Renal pelvis (tissue), 4 donors: ENCODE results near the gene MYT1. TPM values are rescaled to one million over a fixed set of nuclear protein-coding genes. Genes with fewer than 3 reads are reported as not detected.

Experiments
- DNase-seq: peaks from one replicate; pipeline ENCODE4 v3.0.0-alpha.2; 2013
- polyA plus RNA-seq, 3 donors: library from polyadenylated mRNA; unstranded; fragments of 120-200 nt; gene quantifications; one replicate each; pipeline ENCODE4 v1.2.1, GENCODE V29; 2013; ENCODE audit not compliant: insufficient read length in 3 of 3

The MYT1 gene
- polyA plus RNA-seq, 3 donors: 0.44 to 0.80 (median 0.61) TPM

DNA sequence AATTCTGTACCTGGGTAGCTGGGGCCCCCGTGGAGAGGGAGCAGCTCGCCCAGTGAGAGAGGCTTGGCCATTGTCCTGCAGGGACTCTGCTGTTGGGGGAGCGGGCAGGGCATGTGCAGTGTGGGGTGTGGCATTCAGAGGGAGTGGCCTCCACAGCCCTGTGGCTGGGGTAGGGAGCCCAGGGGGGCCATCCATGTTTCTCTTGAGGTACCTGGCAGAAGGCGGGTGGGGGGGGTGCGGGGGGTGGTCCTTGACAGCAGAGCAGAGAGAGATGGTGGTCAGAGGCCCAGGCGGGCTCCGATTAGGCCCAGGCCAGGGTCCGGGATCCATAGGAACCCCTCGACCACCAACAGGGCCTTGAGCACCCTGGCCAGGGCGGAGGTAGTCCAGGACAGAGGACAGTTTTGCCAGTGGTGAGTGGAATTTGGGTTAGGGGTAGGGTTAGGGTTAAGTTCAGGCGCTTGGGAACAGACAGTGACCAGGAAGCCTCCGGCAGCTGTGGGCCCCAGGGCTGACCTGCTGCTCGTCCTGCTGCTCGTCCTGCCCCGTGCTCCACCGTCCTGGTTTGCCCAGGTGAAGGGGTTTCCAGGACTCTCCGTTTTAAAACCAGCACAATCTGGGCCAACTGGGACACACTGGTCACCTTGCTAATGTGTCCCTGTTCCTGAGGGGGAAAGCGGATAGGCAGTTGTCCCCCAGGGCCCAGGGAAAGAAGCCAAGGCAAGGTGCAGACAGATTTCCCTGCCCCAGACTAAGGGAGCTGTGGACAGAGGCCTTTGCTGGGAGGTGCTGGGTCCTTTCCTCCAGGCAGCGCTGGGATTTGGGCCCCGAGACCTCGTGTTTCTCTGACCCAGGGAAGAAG is 24.8 kb upstream of the MYT1 start:
- DNase-seq: no peak

DNA sequence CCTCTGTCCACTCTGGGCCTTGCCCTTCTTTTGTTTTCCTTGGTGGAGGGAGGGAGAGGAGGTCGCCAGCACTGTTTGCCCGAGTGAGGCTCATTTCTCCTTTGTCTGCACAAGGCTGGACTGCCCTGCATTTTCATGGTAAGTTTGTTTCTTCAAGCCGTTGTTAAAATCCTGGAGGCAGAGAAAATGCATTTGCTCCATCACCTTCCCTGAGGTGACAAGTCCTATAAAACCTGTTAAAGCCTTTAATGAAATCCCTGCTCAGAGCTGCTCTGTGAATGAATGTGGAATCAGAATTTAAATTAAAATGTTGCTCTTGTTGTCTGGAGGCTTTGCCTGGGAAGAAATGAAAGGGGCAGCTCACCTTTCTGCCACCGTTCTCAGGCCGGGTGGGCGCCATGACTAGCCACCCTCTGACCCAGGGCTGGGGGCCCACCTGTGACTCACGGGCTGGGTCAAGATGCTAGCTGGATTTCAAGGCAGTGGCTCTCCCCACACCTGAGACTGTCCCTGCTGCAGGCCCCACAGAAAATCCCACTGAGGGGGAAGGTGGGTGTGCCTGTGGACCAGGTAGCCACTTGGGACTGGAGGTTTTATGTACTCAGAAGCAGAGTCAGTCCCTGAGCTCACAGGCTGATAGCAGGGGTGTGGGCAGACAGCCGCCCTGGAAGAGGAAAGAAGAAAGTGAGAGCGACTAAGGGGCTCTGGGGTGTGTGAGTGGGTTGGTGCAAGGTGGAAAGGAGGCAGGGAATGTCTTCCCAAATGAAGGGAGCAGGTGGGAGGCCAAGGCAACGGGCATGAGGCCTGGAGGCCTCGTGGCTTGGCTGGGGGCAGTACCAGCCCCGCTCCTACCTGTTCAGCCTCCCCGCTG is 24.0 kb upstream of the MYT1 start:
- no peak for DNase-seq

DNA sequence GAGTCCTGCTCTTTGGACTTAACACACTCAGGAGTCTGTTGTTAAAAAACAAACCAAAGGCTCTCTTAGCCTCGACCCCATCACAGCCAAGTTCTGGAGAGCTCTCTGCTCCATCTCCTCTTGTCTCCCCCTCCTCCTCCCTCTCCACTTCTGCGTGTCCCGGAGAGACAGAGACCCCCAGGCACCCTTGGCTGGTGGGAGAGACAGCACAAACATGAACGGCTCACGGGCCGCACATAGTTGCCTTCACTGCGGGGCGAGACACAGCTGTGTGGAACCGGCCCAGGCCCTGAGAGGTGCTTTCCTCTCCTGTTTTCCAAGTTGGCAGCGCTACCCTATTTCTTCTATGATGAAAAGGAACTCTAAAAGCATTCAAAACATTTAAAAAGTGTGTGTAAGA is 23.3 kb upstream of the MYT1 start:
- no peak for DNase-seq

DNA sequence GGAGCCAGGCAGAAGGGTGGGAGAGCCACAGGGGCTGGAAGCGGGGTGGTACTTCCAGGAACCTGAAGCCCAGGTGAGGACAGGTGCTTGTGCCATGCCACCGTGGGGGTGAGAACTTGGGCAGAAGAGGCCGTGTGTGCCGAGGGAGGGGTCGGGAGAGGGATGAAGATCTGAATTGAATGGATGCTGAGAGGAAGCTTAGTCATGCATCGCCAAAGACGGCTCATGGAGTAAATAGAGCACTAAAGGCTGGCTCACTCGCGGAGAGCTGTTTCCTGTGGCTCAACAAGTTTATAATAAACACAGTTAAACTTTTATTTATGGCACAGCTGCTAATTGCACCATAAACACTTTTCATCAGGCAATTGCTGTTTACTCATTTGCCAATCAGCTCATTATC is 21.7 kb upstream of the MYT1 start:
- no peak for DNase-seq

DNA sequence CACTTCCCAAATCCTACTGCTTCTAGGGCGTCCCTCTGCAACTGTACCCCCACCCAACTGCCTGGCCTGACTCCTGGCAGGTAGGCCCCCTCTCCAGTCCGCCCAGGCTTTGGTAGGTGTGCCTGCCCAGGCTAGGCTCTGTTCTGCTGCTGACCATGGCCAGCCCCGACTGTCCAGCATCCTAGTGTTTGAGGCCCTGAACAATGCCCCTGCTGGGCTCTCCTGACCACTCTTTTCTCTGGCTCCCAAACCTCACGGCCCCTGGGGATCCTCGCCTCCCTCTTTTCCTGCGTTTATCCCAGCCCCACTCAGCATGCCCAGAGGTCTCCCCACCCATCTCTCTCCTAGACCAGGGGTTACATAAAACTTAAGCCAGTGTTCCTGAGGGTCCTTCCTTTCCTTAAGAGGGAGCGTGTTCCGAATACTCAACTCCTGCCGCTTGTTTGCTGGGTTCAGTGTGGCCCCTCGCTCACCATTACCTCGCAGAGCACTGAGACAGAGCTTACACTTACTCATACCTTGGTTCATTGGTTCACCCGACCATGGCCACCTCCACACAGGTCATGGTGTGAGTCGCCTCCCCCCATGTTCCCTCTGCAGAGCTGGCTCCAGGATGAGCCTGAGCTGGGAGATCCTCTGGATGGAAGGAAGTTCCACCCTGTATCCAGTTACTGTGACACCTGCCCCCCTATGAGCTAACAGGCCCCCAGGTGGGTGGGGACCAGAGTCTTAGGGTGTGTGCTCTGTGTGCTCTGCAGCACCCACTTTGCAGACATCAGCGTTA is 21.0 kb upstream of the MYT1 start:
- DNase-seq: no peak

DNA sequence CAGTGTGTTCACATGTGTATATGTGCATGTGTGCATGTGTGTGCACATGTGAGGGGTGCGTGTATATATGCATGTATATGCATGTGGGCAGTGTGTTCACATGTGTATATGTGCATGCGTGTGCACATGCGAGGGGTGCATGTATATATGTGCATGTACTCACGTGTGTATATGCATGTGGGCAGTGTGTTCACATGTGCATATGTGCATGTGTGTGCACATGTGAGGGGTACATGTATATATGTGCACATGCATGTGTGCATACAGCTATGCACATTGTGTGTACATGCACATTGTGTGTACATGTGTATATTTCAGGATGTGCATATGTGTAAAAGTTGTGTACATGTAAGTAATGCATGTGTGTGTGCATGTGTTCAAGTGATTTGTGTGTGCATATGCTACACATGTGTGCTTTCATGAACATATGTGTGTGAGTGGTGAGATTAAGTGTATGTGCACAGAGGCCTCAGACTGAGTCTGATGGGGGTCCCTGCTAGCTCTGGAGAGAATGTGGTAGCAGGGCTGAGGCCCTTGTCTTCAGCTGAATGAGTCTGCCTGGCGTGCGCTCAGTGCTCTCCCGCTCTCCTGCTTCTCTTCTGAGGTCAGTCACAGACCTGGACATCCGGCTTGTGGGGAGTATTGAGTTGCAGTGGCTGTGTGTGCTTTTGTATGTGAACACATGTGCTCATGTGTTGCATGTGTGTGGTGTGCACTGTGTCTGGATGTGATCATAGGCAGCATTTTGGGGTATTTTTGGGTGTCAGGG is 19.9 kb upstream of the MYT1 start:
- no peak for DNase-seq

DNA sequence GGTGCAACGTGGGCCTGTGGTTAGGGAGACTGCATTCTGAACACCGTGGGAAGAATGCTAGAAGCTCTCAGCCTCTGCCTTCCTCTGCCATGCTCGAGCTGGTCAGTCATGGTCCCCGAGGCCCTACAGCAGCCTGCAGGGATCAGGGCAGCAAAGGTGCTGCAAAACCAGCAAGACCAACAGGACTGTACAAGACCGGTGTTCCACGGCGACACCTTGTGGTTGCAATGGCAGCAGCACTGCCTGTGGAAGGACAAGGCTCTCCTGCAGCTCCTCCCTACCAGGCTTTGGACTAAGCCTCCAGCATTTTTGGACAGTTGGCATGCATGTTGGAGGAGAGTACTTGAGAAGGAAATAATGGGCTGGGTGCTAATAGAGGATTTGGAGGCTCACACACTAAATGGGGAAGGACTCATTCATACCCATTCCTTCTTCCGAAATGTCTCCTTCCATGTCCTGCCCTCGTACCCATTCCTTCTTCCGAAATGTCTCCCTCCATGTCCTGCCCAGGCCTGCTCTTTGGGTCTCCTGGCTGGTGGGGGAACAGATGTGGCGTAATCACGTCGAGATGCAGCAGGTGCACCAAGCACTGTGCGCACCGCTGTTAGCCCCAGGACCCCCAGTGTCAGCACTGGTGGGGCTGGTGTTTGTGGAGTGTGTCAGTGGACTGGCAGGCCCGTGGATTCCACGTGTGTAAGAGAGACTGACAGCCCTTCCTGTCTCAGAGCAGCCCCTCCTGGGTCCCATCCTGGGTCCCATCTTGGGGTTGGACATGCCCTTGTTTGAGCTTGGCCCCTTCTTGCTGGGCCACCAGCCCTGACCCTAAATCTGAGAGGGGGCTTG is 18.6 kb upstream of the MYT1 start:
- no peak for DNase-seq

DNA sequence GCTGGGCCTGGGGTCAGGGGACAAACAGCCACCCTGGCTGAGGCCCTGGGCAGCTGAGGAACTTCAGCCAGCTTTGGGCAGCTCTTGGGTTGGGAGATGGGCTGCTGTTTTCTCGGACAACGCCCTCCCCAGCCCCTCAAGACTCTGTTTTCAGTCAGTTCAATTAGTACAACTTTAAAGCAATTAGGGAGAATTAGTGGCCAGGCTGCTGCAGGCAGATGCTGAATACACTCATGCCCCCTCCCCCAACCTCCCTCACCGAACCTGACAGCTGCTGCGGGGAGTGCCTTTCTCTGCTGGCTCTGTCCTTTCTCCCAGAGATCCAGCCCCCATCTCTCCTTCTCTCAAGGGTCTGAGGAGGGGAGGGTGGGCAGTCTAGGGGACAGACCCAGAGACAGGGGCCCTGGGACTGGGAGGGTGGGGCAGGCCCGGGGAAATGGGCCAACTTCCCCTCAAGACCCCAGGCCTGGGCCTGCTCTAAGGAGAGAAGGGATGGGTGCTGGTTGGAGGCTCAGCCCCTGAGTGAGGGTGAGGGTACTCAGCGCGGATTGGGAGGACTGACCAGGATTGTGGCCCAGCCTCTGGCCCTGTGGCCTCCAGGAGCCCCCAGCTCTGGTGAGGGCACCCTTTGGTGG is 17.8 kb upstream of the MYT1 start:
- no peak for DNase-seq

DNA sequence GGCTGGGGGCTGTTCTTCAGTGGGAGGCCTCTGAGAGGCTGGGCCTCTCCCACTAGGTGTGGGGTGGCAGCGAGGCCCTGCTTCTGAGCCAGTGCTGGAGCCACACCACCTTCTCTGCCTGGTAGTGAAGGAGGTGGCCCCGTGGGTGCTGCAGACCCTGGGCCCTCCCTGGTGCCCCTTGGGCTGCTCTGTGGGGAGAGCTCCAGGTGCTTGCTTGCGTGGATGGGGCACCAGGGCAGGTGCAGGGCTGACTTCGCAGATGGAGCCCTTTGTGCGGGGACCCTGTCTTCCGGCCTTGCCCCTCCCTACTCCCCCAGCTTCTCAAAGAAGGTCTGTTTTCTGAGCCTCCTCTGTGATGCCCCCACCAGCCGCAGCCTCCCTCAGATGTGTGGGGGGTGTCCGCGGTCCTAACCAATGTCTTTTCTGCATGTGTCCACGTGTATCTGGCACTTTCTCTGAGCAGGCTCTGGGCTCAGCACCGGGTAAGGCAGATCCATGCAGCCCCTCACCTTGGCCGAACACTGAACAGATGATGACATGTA is 17.2 kb upstream of the MYT1 start:
- no peak for DNase-seq

DNA sequence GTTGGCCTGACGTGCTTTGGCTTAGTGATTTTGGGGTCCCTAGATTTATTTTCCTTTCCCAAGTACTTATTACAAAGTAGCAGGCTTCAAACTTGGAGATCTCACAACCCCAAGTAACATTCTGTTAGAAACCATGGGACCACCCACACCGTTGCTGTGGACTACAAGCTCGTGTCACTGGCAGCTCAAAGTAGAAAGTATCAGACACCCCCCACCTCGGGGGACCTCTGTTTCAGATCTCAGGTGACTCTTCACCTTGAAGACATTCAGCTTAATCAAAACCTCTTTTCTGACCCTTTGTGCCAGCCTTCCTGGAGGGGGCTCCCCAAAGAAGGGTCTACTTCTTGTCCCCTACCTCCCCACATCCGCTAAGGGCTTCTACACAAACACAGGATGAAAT is 15.7 kb upstream of the MYT1 start:
- DNase-seq: no peak

DNA sequence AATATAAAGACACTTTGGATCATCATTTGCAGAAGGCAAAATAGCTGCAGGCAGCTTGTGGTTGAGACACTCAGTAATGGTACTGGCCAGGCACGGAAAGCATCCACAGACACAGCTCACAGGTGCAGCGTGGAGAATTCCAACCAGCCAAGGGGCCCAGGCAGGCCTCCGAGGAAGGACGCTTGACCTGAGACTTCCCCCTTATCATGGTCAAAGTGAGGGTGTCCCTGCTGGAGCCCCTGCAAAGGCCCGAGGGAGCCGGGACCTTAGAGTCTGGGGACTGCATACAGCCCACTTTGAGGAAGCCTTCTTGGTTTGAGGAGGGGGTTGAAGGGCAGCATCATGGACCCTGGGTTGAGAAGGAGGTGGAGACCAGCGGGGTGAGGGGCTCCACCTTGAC is 15.1 kb upstream of the MYT1 start:
- DNase-seq: no peak

DNA sequence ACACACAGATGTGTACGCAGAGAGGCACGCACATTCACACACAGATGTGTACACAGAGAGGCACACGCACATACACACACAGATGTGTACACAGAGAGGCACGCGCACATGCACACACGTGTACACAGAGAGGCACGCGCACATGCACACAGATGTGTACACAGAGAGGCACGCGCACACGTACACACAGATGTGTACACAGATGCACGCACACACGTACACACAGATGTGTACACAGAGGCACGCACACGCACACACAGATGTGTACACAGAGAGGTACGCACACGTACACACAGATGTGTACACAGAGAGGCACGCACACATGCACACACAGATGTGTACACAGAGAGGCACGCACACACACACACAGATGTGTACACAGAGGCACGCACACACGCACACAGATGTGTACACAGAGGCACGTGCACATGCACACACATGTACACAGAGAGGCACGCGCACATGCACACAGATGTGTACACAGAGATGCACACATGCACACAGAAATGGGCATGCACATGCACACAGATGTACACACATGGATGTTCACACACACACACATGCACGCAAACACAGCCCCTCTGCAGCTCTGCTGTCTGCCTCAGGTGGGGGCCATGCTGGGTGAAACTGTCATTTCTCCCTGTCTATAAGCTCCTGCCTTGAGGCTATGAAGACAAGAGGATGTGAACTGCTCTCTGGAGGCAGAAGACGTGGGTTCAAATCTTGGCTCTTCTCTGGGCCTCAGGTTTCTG is 14.3 kb upstream of the MYT1 start:
- DNase-seq: no peak

DNA sequence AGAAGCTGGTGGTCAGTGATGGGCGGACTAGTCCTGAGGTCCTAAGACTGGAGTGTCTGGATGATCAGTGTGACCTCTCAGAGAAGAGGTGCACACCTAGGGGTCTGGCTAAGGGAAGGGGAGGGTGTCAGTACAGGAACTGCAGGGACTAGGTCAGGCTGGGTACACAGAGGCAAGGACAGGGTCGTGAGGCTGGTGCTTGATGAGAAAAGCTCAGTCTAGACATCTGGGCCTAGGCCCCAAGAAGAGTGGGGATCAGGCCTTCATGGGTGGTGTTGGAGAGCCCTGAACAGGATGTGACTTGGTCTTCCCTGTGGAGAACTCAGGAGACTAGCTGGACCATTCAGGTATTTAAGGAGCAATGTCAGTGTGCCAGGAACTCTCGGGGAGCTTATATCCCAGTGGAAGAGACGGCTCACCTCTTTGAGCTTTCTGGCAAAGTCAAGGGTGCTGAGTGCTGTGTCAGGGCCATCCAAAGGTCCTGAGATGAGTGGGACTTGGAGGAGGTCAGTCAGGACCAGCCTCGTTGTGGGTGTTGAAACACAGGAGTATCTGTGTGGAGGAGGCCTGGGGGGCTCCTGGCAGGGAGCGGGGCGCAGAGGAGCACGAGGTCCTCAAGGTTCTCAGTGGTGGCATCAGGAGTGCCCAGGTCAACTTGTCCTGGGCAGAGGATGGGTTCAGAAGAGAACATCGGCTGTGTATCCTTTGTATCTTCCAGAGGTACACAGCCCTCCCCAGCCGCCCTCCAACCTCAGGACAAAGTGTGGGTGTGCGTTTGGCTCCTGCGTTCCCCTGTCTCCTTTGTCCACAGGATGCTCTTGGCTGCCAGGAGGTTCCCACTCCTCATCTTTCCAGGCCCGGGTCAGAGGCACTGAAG is 13.3 kb upstream of the MYT1 start:
- DNase-seq: no peak

DNA sequence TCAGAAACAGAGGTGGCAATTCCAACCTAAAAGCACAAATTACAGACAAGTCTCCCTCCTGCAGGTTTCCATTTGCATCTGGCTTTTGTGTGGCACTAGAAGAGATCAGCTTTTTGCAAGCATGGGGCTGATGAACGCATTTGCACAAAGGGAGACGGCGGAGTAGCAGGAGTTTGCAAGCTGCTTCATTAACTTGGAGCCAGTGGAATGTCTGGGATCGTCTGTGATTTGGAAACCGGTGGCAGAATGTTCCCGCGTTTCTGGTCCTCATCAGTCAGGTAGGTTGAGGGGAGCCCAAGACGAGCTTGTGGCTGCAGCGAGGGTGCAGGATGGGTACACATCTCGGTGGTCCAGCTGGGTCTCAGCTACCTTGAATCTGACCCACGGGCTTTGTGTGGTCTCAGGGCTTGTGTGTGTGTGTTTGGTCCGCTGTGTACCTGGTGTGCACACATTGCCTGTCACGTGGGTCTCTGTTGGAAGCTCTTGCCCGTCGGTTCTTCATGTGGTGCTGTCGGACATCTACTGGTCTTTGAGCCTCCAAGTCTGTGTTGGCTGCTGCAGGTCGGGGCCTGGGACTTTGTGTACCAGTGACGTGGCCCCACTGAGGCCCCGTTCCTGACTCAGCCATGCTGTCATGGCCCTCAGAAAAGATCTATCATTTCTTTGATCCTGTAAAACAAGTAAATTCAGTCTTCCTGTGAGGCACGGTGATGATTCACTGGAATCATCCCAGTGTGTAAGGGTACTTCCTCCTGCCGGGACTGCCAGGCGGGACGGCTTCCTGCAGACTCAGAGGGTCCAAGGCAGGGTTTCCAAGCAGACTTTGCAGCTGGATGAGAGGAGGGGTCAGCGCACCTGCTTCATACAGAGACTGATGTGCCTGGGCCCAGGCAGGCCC is 12.4 kb upstream of the MYT1 start:
- DNase-seq: no peak

DNA sequence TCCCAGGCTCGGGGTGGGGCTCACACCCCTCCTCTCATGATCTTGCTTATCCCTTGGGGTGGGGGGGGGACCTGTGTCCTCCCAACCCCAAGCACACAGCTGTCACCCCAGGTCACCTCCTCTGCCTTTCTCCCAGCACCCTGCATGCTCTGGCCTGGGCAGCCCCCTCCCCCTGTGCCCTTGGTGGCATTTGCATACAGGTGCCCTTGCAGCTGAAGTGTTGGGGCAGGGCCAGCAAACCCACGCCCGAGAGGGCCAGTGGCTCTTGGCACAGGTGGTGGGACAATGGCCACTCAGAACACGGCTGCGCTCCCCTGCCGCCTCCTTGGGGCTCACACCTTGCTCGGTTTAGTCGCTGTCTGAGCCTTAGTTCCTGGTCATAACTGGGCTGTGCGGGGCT is 11.3 kb upstream of the MYT1 start:
- DNase-seq: no peak

DNA sequence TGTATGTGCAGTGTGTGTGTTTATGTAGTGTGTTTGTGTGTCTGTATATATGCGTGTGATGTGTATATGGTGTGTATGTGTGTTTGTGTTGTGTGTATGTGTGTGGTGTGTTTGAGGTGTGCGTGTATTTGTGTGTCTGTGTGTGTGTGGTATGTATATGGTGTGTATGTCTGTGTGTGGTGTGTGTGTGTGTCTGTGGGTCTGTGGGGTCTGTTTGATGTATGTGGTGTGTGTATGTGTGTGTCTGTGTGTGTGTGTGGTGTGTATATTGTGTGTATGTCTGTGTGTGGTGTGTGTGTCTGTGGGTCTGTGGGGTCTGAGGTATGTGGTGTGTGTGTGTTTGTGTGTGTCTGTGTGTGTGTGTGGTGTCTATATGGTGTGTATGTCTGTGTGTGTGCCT is 10.8 kb upstream of the MYT1 start:
- no peak for DNase-seq
